Fibroblast of lung (primary cell): ENCODE results near the gene TOM1. TPM values are rescaled to one million over a fixed set of nuclear protein-coding genes. Genes with fewer than 3 reads are reported as not detected.

Experiments
- DNase-seq, 2 donors: peaks; one replicate each; pipeline versions ENCODE4 v3.0.0 to v3.0.0-alpha.2; 2010; ENCODE audit warnings: low read depth in 2 of 2
- H2AFZ ChIP-seq: 2 replicates; pipeline ENCODE4 v1.5.1; 2012; ENCODE audit warnings: low read length, control low read depth, inconsistent platforms
- H3K27ac ChIP-seq: 2 replicates; pipeline ENCODE4 v1.5.1; 2011; ENCODE audit warnings: low read length, control low read depth; ENCODE audit not compliant: insufficient read depth
- H3K27me3 ChIP-seq: 2 replicates; pipeline ENCODE4 v1.5.1; 2011; ENCODE audit warnings: mild to moderate bottlenecking, low read length; ENCODE audit not compliant: control insufficient read depth, insufficient read depth
- H3K36me3 ChIP-seq: 2 replicates; pipeline ENCODE4 v1.5.1; 2011; ENCODE audit warnings: low read length; ENCODE audit not compliant: control insufficient read depth, insufficient read depth
- H3K4me1 ChIP-seq: 2 replicates; pipeline ENCODE4 v1.5.1; 2011; ENCODE audit warnings: low read length; ENCODE audit not compliant: control insufficient read depth, insufficient read depth; ENCODE audit errors: extremely low read depth
- H3K4me2 ChIP-seq: 2 replicates; pipeline ENCODE4 v1.5.1; 2011; ENCODE audit warnings: low read length, control low read depth; ENCODE audit not compliant: insufficient read depth; ENCODE audit errors: extremely low read depth
- H3K4me3 ChIP-seq, 4 experiments: fragments of 200-600 bp in 1 of 4; sonication (generic) in 1 of 4; replicated peaks in 1 of 4; 2 replicates each; pipeline ENCODE4 v1.5.1; 2011 to 2016; ENCODE audit warnings: low read length in 4 of 4, low read depth in 3 of 4, mild to moderate bottlenecking in 3 of 4, control low read depth in 2 of 4, inconsistent platforms in 1 of 4, mixed read lengths in 1 of 4; ENCODE audit not compliant: insufficient read depth in 1 of 4; ENCODE audit errors: control extremely low read depth in 1 of 4
- H3K79me2 ChIP-seq: 2 replicates; pipeline ENCODE4 v1.5.1; 2012; ENCODE audit warnings: mild to moderate bottlenecking, low read length, inconsistent platforms; ENCODE audit not compliant: control insufficient read depth, insufficient read depth
- H3K9ac ChIP-seq: 2 replicates; pipeline ENCODE4 v1.5.1; 2011; ENCODE audit warnings: mild to moderate bottlenecking, low read length, control low read depth; ENCODE audit not compliant: insufficient read depth
- H3K9me3 ChIP-seq: 2 replicates; pipeline ENCODE4 v1.5.1; 2012; ENCODE audit warnings: low read depth, low read length; ENCODE audit not compliant: control insufficient read depth, insufficient read depth
- H4K20me1 ChIP-seq: 2 replicates; pipeline ENCODE4 v1.5.1; 2011; ENCODE audit warnings: low read length; ENCODE audit not compliant: control insufficient read depth, insufficient read depth; ENCODE audit errors: extremely low read depth
- EZH2 ChIP-seq: IDR thresholded peaks from 2 replicates; pipeline ENCODE4 v1.5.1; 2012; ENCODE audit warnings: low read length, control low read depth, mild to moderate bottlenecking; ENCODE audit errors: missing control alignments
- polyA plus RNA-seq, 2 donors: library from polyadenylated mRNA; depleted of rRNA in 1 of 2; stranded (reverse) in 1 of 2; unstranded in 1 of 2; fragments of >200 nt; gene quantifications; 2 replicates each; pipeline ENCODE4 v1.2.1, GENCODE V29; 2011 to 2012; ENCODE audit warnings: missing spikeins in 1 of 2
- total RNA-seq: library from RNA; depleted of rRNA; stranded (reverse); fragments of >200 nt; gene quantifications from 2 replicates; pipeline ENCODE4 v1.2.1, GENCODE V29; 2014
- TF ChIP-seq, protein P1 (sequence below), 2 donors: IDR thresholded peaks in 1 of 2; conservative IDR thresholded peaks in 1 of 2; 1 replicate in 1 of 2; 2 replicates in 1 of 2; pipeline ENCODE4 v1.5.1; 2011 to 2012; ENCODE audit warnings: low read length in 2 of 2, control low read depth in 1 of 2, inconsistent platforms in 1 of 2, low read depth in 1 of 2, mild to moderate bottlenecking in 1 of 2

The TOM1 gene
- total and polyA plus RNA-seq, 2 donors (not counting 1 experiment from before 2014, with no cell fraction given): 30.9 to 51.6 TPM

DNA sequence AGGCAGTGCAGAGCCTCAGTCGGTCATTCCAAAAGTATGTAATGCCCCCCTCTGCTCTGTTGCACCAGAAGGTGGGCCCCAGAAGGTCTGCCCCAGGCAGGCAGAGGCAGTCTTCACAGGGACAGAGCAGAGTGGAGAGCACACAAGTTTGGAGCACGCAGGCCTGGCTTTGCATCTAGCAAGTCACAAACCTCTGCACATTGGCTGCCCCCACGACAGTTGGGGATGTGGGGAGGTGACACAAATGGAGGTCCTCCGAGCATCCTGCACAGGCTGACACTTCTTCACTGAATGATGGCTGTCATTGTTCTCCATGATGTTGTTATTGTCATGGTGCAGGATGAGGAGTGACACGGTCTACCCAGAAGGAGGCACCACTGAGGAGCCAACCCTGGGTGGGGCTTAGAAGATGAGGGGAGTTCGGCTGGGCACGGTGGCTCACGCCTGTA lies 11.9 kb downstream of the TOM1 start:
- TF ChIP-seq, protein P1, sequence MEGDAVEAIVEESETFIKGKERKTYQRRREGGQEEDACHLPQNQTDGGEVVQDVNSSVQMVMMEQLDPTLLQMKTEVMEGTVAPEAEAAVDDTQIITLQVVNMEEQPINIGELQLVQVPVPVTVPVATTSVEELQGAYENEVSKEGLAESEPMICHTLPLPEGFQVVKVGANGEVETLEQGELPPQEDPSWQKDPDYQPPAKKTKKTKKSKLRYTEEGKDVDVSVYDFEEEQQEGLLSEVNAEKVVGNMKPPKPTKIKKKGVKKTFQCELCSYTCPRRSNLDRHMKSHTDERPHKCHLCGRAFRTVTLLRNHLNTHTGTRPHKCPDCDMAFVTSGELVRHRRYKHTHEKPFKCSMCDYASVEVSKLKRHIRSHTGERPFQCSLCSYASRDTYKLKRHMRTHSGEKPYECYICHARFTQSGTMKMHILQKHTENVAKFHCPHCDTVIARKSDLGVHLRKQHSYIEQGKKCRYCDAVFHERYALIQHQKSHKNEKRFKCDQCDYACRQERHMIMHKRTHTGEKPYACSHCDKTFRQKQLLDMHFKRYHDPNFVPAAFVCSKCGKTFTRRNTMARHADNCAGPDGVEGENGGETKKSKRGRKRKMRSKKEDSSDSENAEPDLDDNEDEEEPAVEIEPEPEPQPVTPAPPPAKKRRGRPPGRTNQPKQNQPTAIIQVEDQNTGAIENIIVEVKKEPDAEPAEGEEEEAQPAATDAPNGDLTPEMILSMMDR (conservative IDR thresholded peaks at IDR 0.05 in 1 of 2, IDR thresholded peaks at IDR 0.05 in 1 of 2; ENCODE audit: low read depth in 1 of 2, low read length in 2 of 2): no peak
- no peak for TF ChIP-seq EZH2
- H4K20me1 ChIP-seq: peaks cover 2% of the 10 kb centered on the region
- H3K4me1 ChIP-seq: peaks cover 21% of the 10 kb centered on the region
- H3K4me3 ChIP-seq: no peak overlapping the region
- H3K27ac ChIP-seq: no peak overlapping the region
- H3K4me2 ChIP-seq: no peak overlapping the region
- H3K9me3 ChIP-seq: no peaks in the 10 kb centered on the region
- H3K79me2 ChIP-seq: peaks cover 16% of the 10 kb centered on the region
- DNase-seq: no peak
- H3K36me3 ChIP-seq: no peaks in the 10 kb centered on the region
- H3K9ac ChIP-seq: no peak overlapping the region
- H3K27me3 ChIP-seq: no peaks in the 10 kb centered on the region
- H2AFZ ChIP-seq: no peak overlapping the region

DNA sequence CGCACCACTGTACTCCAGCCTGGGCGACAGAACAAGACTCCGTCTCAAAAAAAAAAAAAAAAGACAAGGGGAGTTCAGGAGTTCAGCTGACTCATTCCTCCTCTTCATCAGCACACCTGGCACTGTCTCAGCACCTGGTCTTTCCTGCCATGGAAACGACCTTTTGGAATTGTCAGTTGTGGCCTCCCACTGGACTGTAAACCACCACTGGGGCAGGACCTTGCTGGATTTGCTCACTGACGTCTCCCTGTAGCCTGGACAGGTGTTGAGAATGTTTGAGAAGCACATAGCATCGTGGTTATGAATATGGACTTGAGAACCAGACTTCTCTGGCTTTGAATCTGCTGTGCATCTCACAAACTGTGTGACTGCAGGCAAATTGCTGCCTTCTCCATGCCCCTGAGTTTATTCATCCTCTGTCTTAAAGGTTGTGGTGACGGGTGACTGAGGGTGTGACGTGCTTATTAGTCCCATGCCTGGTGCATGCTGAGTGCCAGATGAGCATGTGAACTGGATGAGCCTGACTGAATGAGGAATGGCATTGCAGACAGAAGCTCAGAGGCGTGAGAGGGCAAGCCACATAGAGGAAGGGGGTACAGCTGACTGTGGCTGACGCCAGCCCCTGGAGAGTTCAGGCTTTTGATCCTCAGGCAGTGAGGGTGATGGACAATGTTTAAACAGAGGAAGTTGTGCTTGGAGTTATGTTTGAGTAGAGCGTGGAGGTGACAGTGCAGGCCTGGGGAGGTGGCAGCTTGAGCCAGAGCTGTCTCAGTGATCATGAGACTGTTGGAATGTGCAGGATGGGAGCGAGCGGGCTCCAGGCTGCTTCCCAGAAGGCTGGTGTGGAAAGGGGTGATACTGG lies 12.7 kb downstream of the TOM1 start:
- no peaks in the 10 kb centered on the region for H3K9me3 ChIP-seq
- TF ChIP-seq, protein P1 (conservative IDR thresholded peaks at IDR 0.05 in 1 of 2, IDR thresholded peaks at IDR 0.05 in 1 of 2; ENCODE audit: low read depth in 1 of 2, low read length in 2 of 2): no peak
- no peak for TF ChIP-seq EZH2
- H3K4me1 ChIP-seq: peaks cover 21% of the 10 kb centered on the region
- no peak overlapping the region for H3K4me3 ChIP-seq
- DNase-seq: peak; percentile 46 to 81
- H3K4me2 ChIP-seq: peak overlapping the region; percentile 15
- peaks cover 14% of the 10 kb centered on the region for H3K79me2 ChIP-seq
- no peaks in the 10 kb centered on the region for H3K27me3 ChIP-seq
- H3K36me3 ChIP-seq: no peaks in the 10 kb centered on the region
- H4K20me1 ChIP-seq: peaks cover 2% of the 10 kb centered on the region
- no peak overlapping the region for H2AFZ ChIP-seq
- H3K27ac ChIP-seq: peak overlapping the region; percentile 75
- H3K9ac ChIP-seq: no peak overlapping the region

DNA sequence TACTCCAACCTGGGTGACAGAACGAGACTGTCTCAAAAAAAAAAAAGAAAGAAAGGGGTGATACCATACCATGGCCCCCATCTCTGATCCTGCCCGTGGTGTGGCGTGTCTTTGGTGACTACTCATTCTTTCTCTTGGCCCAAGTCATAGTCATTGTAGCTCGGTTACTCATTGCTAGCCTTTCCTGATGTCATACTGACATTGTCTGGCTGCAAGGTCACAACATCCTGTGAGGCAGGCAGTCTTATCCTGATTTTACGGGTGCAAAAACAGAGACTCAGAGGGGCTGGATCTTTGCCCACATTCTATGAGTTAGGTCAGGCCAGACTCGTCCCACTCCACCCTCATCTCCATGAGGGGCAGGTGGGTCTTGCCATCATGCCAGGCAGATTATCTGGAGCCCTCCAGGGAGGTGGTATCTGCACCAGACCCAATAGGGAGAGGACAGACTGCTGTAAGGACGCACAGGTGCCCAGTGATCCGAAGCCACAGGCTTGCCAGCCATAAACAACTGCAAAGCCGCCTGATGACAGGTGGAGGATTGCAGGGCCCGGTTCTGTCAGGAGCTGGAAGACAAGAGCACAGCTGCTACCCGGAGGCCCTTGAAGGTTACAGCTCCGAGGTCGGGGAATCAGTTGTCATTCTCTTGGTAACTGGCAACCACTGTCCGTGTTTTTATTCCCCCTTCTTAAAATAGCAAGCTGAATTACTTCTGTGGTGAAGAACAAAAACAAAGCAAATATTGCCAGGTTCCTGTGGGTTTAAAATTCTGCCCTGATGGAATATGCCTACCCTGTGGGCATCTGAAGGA lies 13.8 kb downstream of the TOM1 start:
- Histone ChIP-seq H3K4me3 (no peak overlapping the region), H3K27ac (peak overlapping the region; percentile 75), H3K9me3 (no peaks in the 10 kb centered on the region), H3K9ac (no peak overlapping the region), H3K4me2 (peak overlapping the region; percentile 35), H2AFZ (no peak overlapping the region), H4K20me1 (peaks cover 2% of the 10 kb centered on the region), H3K36me3 (no peaks in the 10 kb centered on the region), H3K4me1 (peaks cover 21% of the 10 kb centered on the region), H3K27me3 (no peaks in the 10 kb centered on the region), H3K79me2 (peaks cover 12% of the 10 kb centered on the region)
- TF ChIP-seq EZH2: no peak
- TF ChIP-seq, protein P1 (conservative IDR thresholded peaks at IDR 0.05 in 1 of 2, IDR thresholded peaks at IDR 0.05 in 1 of 2; ENCODE audit: low read depth in 1 of 2, low read length in 2 of 2): no peak
- peak; percentile 69 to 96 for DNase-seq
